ENCODE results near the gene SMDT1. TPM values are rescaled to one million over a fixed set of nuclear protein-coding genes. Genes with fewer than 3 reads are reported as not detected.

SMDT1 gene
- total RNA-seq, 1 experiment from 2014 or later: 44.6 TPM

DNA sequence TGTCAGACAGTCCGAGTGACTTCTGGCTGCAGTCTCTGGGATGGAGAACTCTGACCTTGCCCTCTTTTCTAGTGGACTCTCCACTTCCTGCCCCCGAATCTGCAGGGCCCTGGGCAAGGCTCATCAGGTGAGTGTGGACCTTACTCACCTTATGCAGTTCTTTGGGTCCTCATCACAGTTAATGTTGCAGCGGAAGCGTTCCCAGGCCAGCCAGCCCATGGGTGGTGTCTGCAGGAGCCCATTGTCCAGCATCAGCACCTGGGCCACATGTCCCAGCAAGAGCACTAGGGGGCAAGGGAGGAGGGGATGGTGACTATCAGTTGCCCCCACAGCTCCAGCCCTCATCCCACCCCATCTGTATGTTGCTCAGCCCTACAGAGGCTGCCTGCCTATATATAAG lies 11.2 kb upstream of the SMDT1 start:
- H3K4me1 ChIP-seq (ENCODE audit: control insufficient read depth, insufficient read depth, low read length): no peaks in the 10 kb centered on the region
- intact Hi-C loops (cut with micrococcal nuclease; ENCODE audit: unreplicated experiment): no loop called here
- ATAC-seq (no peak), DNase-seq (ENCODE audit: low read depth, low spot score) (no peak)
- no peaks in the 10 kb centered on the region for H3K27me3 ChIP-seq (ENCODE audit: control insufficient read depth, insufficient read depth, low read length)
- no peaks in the 10 kb centered on the region for H3K36me3 ChIP-seq (ENCODE audit: control insufficient read depth, insufficient read depth, low read length)
- H3K27ac ChIP-seq (ENCODE audit: low read length): no peak overlapping the region
- no peak for TF ChIP-seq SIN3A (IDR thresholded peaks at IDR 0.05; ENCODE audit: borderline replicate concordance, insufficient read depth, low read depth, low read length)
- no peak for TF ChIP-seq TCF7L2 (IDR thresholded peaks at IDR 0.05; ENCODE audit: low read depth, low read length)
- CTCF ChIA-PET: no interaction called here
- POLR2A ChIA-PET: no interaction called here
- in situ Hi-C loops (cut with HindIII; ENCODE audit: low pct_unique_long_range_greater_than_20kb, low sequenced_read_pairs): no loop called here
- H3K4me3 ChIP-seq (ENCODE audit: low read depth in 2 of 2, low read length in 2 of 2): no peak overlapping the region
- no peaks in the 10 kb centered on the region for H3K9me3 ChIP-seq (ENCODE audit: control insufficient read depth, insufficient read depth, low read depth, low read length)
- no TSS peak for BruUV-seq (replicated peaks)

GRCh38 chr22:42069801-42070516 lies 9.5 kb upstream of the SMDT1 start:
- ATAC-seq (peak; percentile 34), DNase-seq (ENCODE audit: low read depth, low spot score) (no peak)
- no peaks in the 10 kb centered on the region for H3K4me1 ChIP-seq (ENCODE audit: control insufficient read depth, insufficient read depth, low read length)
- ChIA-PET CTCF (interaction anchor here (0.5 kb wide), 1 partner anchor 114 kb away, joined by 3 read pairs; no protein-coding TSS in a partner anchor), POLR2A (no interaction called here)
- BruUV-seq (replicated peaks): TSS peak; percentile 96
- no peaks in the 10 kb centered on the region for H3K36me3 ChIP-seq (ENCODE audit: control insufficient read depth, insufficient read depth, low read length)
- in situ Hi-C loops (cut with HindIII; ENCODE audit: low pct_unique_long_range_greater_than_20kb, low sequenced_read_pairs) (no loop called here), intact Hi-C loops (cut with micrococcal nuclease; ENCODE audit: unreplicated experiment) (loop anchor here (5.0 kb wide), 1 partner anchor 103 kb away; the partner anchor contains the start of gene SEPTIN3)
- H3K9me3 ChIP-seq (ENCODE audit: control insufficient read depth, insufficient read depth, low read depth, low read length): no peaks in the 10 kb centered on the region
- H3K27ac ChIP-seq (ENCODE audit: low read length): peak overlapping the region; percentile 77
- H3K4me3 ChIP-seq (ENCODE audit: low read depth in 2 of 2, low read length in 2 of 2): peak overlapping the region; percentile 59 to 78
- TF ChIP-seq REST (IDR thresholded peaks at IDR 0.05; ENCODE audit: insufficient read depth in 1 of 2, low read depth in 2 of 2, low read length in 1 of 2): no peak
- TF ChIP-seq SIN3A (IDR thresholded peaks at IDR 0.05; ENCODE audit: borderline replicate concordance, insufficient read depth, low read depth, low read length): no peak
- no peak for TF ChIP-seq POLR2AphosphoS5 (IDR thresholded peaks at IDR 0.05; ENCODE audit: low read depth, low read length)
- no peak for TF ChIP-seq TCF7L2 (IDR thresholded peaks at IDR 0.05; ENCODE audit: low read depth, low read length)
- TF ChIP-seq, protein P1, sequence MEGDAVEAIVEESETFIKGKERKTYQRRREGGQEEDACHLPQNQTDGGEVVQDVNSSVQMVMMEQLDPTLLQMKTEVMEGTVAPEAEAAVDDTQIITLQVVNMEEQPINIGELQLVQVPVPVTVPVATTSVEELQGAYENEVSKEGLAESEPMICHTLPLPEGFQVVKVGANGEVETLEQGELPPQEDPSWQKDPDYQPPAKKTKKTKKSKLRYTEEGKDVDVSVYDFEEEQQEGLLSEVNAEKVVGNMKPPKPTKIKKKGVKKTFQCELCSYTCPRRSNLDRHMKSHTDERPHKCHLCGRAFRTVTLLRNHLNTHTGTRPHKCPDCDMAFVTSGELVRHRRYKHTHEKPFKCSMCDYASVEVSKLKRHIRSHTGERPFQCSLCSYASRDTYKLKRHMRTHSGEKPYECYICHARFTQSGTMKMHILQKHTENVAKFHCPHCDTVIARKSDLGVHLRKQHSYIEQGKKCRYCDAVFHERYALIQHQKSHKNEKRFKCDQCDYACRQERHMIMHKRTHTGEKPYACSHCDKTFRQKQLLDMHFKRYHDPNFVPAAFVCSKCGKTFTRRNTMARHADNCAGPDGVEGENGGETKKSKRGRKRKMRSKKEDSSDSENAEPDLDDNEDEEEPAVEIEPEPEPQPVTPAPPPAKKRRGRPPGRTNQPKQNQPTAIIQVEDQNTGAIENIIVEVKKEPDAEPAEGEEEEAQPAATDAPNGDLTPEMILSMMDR (IDR thresholded peaks at IDR 0.05): no peak
- H3K27me3 ChIP-seq (ENCODE audit: control insufficient read depth, insufficient read depth, low read length): no peaks in the 10 kb centered on the region
